Kidney epithelial cell (primary cell): ENCODE data around the gene PLGLB2. TPM values are rescaled to one million over a fixed set of nuclear protein-coding genes. Genes with fewer than 3 reads are reported as not detected.
"Not testable (repeated sequence)": the region's sequence is repeated elsewhere in the genome, so short reads cannot be mapped to it uniquely, and the experiment has no call there.

Source experiments
- DNase-seq: peaks from one replicate; pipeline ENCODE4 v3.0.0-alpha.2; 2010; ENCODE audit warnings: low read depth
- H3K27me3 ChIP-seq: 2 replicates; pipeline ENCODE4 v1.6.0; 2011; ENCODE audit warnings: low read length; ENCODE audit not compliant: control insufficient read depth, insufficient read depth
- H3K36me3 ChIP-seq: 2 replicates; pipeline ENCODE4 v1.5.1; 2011; ENCODE audit warnings: low read length; ENCODE audit not compliant: control insufficient read depth, insufficient read depth
- H3K4me3 ChIP-seq: 2 replicates; pipeline ENCODE4 v1.5.1; 2011; ENCODE audit warnings: low read depth, mild to moderate bottlenecking, control low read depth, low read length
- total RNA-seq: library from RNA; depleted of rRNA; stranded (reverse); fragments of >200 nt; gene quantifications from 2 replicates; pipeline ENCODE4 v1.2.3, GENCODE V29; 2015

The PLGLB2 gene
- total RNA-seq, result 0.17 and 1.2 TPM in 2 replicates

DNA sequence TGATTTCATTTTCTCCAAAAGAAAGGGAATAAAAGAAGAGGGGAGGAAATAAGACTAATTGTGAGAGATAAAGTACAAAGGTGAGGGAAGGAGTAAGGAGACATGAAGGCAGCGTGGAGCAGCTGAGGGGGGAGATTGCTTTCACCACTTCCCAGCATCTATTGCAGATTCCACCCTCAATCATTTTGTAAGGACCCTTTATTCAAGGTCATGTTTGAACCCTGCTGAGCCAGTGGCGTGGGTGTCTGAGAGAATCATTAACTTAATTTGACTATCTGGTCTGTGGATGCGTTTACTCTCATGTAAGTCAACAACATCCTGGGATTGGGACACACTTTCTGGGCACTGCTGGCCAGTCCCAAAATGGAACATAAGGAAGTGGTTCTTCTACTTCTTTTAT, at the start of gene PLGLB2:
PLGLB2 (plus strand) TSS at position 297 of the 400 bp plus-strand sequence; CDS start at position 364, 67 bp downstream.
- DNase-seq, H3K36me3 ChIP-seq, H3K27me3 ChIP-seq, H3K4me3 ChIP-seq: not testable (repeated sequence)

- not testable (repeated sequence) for H3K36me3 ChIP-seq, DNase-seq, H3K27me3 ChIP-seq, H3K4me3 ChIP-seq
Measured at GRCh38 chr2:87704572-87705323, 43.1 kb upstream of the PLGLB2 start.

GRCh38 chr2:87708368-87708767, 39.5 kb upstream of the PLGLB2 start:
- H3K27me3 ChIP-seq, DNase-seq, H3K4me3 ChIP-seq, H3K36me3 ChIP-seq: not testable (repeated sequence)

DNA sequence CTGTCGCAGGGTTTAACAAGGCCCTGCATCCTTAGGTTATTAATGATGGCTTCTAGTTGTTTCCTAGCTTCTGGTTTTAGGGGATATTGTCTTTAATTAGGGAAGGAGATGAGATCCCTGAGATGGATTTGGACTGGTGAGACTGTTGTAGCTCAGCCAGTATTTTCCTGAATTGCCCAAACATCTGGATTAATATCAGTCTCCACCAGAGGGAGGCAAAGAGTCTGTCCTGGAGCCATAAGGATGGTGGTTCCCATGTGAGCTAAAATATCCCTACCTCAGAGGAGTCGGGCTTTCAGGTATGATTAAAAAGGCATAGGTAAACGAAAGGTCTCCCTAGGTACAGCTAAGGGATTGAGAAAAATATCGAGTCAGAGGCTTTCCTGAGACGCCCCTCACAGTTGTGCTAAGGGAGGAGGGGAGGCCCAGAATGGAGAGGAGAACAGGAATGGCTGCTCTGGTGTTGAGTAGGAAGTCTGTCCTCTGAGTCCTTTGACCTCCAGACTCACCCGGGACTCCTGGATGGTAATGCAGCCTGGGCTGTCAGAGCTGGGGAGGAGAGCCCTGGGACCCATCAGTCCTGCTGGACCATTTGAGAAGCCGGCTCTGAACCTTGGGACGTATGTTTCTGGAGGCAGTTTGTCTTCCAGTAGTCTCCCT, 19.8 kb upstream of the PLGLB2 start:
- not testable (repeated sequence) for H3K4me3 ChIP-seq, DNase-seq, H3K27me3 ChIP-seq, H3K36me3 ChIP-seq

GRCh38 chr2:87740928-87741327, 7.0 kb upstream of the PLGLB2 start:
- not testable (repeated sequence) for H3K4me3 ChIP-seq, DNase-seq, H3K36me3 ChIP-seq, H3K27me3 ChIP-seq

GRCh38 chr2:87742393-87743108, 5.3 kb upstream of the PLGLB2 start:
- H3K4me3 ChIP-seq, DNase-seq, H3K36me3 ChIP-seq, H3K27me3 ChIP-seq: not testable (repeated sequence)

- not testable (repeated sequence) for H3K4me3 ChIP-seq, H3K27me3 ChIP-seq, H3K36me3 ChIP-seq, DNase-seq
Measured at GRCh38 chr2:87743638-87744037, 4.2 kb upstream of the PLGLB2 start.

DNA sequence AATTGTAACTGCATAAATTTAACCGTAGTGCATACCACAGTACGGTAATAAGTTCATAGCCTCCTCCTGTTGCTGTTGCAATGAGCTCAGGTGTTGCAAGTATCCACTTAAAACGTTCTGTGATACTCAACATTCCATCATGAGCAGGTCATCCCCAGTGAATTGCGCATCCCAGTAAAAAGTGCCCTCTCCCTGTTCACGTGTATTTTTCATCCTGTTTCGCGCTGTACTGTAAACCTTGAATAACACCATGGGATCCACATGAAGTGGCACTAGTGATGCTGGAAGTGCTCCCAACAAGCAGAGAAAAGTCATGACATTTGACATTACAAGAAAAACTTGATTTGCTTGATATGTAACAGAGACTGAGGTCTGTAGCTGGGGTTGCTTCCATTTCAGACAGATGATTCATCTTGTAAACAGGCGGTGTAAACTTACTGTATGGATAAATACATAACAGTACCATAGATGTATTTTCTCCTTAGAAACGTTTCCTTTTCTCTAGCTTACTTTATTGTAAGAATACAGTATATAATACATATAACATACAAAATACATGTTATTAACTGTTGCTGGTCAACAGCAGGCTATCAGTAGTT, 2.4 kb upstream of the PLGLB2 start:
- H3K4me3 ChIP-seq, H3K36me3 ChIP-seq, DNase-seq, H3K27me3 ChIP-seq: not testable (repeated sequence)

- H3K27me3 ChIP-seq, H3K36me3 ChIP-seq, H3K4me3 ChIP-seq, DNase-seq: not testable (repeated sequence)
Measured at GRCh38 chr2:87748524-87748923, 637 bp downstream of the PLGLB2 start.

GRCh38 chr2:87750560-87750959, 2.7 kb downstream of the PLGLB2 start:
- H3K36me3 ChIP-seq, H3K4me3 ChIP-seq, H3K27me3 ChIP-seq, DNase-seq: not testable (repeated sequence)

GRCh38 chr2:87754759-87755158, 6.9 kb downstream of the PLGLB2 start:
- not testable (repeated sequence) for H3K27me3 ChIP-seq, H3K4me3 ChIP-seq, H3K36me3 ChIP-seq, DNase-seq

Other genes with a start within 250 kb of the PLGLB2 start
- gene RGPD2, start 77.7 kb downstream of the PLGLB2 start, total RNA-seq, result 0.13 and 1.4 TPM in 2 replicates